ENCODE results near the gene MSRB1. TPM values are rescaled to one million over a fixed set of nuclear protein-coding genes. Genes with fewer than 3 reads are reported as not detected.
A peak's percentile ranks its signal among the peaks of the same experiment; 100 is the strongest.

Gene MSRB1
- total and polyA plus RNA-seq, 2 of the 8 experiments (the other 6 are each of a cell fraction or from before 2014, with no cell fraction given), result 28.2 to 51.4 TPM

DNA sequence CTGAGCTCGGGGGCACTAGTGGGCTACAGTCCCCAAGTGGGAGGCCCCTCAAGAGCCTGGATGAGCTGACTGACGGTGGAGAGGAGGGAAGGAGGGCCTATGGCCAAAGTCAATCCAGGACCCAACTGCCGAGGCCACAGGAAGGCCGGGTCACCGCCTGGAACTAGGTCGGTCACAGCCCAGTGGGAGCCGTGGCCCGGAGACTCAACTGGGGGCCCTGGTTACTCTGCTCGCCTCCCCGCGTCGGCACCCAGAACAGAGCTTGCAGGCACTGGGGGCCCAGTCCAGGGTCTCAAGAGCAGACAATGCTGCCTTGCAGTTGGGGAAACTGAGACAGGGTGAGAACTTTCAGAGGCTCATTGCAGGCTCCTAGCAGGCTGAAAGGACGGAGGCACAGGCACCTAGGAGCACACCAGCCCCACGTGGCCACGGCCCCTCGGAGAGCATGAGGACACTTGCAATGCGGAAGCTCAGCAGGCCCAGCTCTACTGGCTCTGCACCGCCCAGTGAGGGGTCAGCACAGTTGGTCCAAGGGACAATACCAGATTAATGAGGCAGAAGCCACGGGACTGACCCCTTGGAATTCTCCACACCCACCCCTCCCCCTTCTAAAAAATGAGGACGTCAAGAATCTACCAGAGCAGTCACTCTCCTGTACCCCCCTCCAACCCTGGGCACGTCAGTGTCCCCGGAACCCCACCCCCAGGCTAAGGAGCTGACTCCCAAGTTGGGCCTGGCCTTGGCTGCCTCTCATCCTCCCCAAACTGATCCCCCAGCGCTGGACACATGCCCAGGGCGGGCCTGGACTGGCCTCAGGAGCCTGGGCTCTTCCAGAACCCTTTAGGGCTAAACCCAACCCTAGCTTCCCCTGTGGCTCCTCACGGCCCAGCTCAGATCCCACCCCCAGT, 27.0 kb downstream of the MSRB1 start:
- 0 out of 2 replicates have a peak overlapping the region, but pooled peaks have one; percentile 72 for H2BK20ac ChIP-seq (ENCODE audit: low read length)
- 0 out of 2 replicates have a peak overlapping the region, but pooled peaks have one; percentile 60 for H2BK12ac ChIP-seq (ENCODE audit: low read depth, low read length)
- H3K23ac ChIP-seq (ENCODE audit: insufficient read length), result no peak overlapping the region
- no peak overlapping the region for H3K27ac ChIP-seq (ENCODE audit: low read depth, low read length)
- no peak overlapping the region for H3K56ac ChIP-seq (replicated peaks; ENCODE audit: insufficient read length, low read depth, low read length)
- no peak overlapping the region for H2AFZ ChIP-seq (ENCODE audit: low read length)
- no peak overlapping the region for H2BK120ac ChIP-seq (replicated peaks; ENCODE audit: low read depth, low read length)
- no peak overlapping the region for H2AK5ac ChIP-seq (ENCODE audit: low read depth, low read length)
- H3K36me3 ChIP-seq (ENCODE audit: control insufficient read depth in 2 of 4, insufficient read depth in 4 of 4, low read length in 3 of 4), result peaks cover 0 to 7% (median 0%) of the 10 kb centered on the region in 4 experiments; a peak in 1 of 8 replicates
- H3K79me1 ChIP-seq (ENCODE audit: low read depth, low read length), result no peaks in the 10 kb centered on the region
- no peak overlapping the region for H4K5ac ChIP-seq (ENCODE audit: insufficient read length, low read depth, low read length)
- H3K4me3 ChIP-seq (ENCODE audit: extremely low read depth in 1 of 4, insufficient read depth in 2 of 4, low read depth in 3 of 4, low read length in 4 of 4), result no peak overlapping the region
- 0 out of 2 replicates have a peak overlapping the region, but pooled peaks have one; percentile 40 for H2BK15ac ChIP-seq (ENCODE audit: low read length)
- no peak overlapping the region for H2BK5ac ChIP-seq (ENCODE audit: low read depth, low read length)
- H4K20me1 ChIP-seq (replicated peaks in 1 of 2; ENCODE audit: control insufficient read depth in 1 of 2, insufficient read depth in 2 of 2, low read length in 2 of 2), result peaks cover 4 to 9% of the 10 kb centered on the region in 2 experiments
- WGBS, 2 experiments (ENCODE audit: extremely low coverage in 1 of 2, insufficient coverage in 1 of 2, insufficient read length in 1 of 2, insufficient replicate concordance in 2 of 2, low coverage in 1 of 2, low lambda C conversion rate in 2 of 2, missing lambda C conversion rate in 1 of 2), result 73% methylated on average over 23 of the region's 25 CpGs; no CpG with 5 or more reads in 1 of the 2 experiments
- no peak overlapping the region for H4K91ac ChIP-seq (replicated peaks; ENCODE audit: insufficient read length, low read length)
- H3K4me2 ChIP-seq (ENCODE audit: insufficient read depth in 1 of 2, low read depth in 2 of 2, low read length in 2 of 2), result peak overlapping the region in 1 of 2 experiments; percentile 65; a peak in 1 of 4 replicates
- no peak overlapping the region; the same call in 1 of the 2 replicates for H3K18ac ChIP-seq (ENCODE audit: extremely low read depth, low read length)
- DNase-seq (ENCODE audit: low read depth in 1 of 2, low spot score in 2 of 2), result no peak
- no peaks in the 10 kb centered on the region for H3K79me2 ChIP-seq (ENCODE audit: control insufficient read depth in 1 of 2, insufficient read depth in 2 of 2, low read length in 2 of 2)
- no peak overlapping the region for H3K14ac ChIP-seq (ENCODE audit: insufficient read length)
- TF ChIP-seq, protein P1, sequence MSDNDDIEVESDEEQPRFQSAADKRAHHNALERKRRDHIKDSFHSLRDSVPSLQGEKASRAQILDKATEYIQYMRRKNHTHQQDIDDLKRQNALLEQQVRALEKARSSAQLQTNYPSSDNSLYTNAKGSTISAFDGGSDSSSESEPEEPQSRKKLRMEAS (IDR thresholded peaks at IDR 0.05), result peak; percentile 54
- no peak for TF ChIP-seq EGR1 (IDR thresholded peaks at IDR 0.05; ENCODE audit: borderline replicate concordance, low read depth, low read length)
- no peak overlapping the region for H3K9ac ChIP-seq (replicated peaks in 1 of 4; ENCODE audit: extremely low read depth in 1 of 4, low read depth in 3 of 4, low read length in 3 of 4)
- no peaks in the 10 kb centered on the region for H3K9me3 ChIP-seq (ENCODE audit: insufficient read depth in 2 of 2, low read depth in 1 of 2, low read length in 1 of 2)
- H3K4ac ChIP-seq (replicated peaks; ENCODE audit: insufficient read length, low read depth, low read length), result no peak overlapping the region
- ChIA-PET CTCF (ENCODE audit: partially characterized antibody) (interaction anchor here (0.7 to 4.0 kb wide), 11 partner anchors 8 to 148 kb away, joined by 3 to 19 read pairs (median 3); no protein-coding TSS in a partner anchor), POLR2A (ENCODE audit: partially characterized antibody) (interaction anchor here (0.5 to 2.8 kb wide), 8 partner anchors 8 to 89 kb away, joined by 3 to 15 read pairs (median 6); partner anchors contain the start of genes FAHD1, HAGH and RPS2)
- H3K23me2 ChIP-seq (ENCODE audit: low read depth, low read length), result peaks cover 9% of the 10 kb centered on the region; the same call in 1 of the 2 replicates
- peaks cover 0 to 37% (median 23%) of the 10 kb centered on the region in 4 experiments; a peak in 6 of 7 replicates for H3K4me1 ChIP-seq (replicated peaks in 1 of 4; ENCODE audit: control insufficient read depth in 3 of 4, insufficient read depth in 4 of 4, low read length in 3 of 4)
- H4K8ac ChIP-seq (ENCODE audit: extremely low read depth, insufficient read depth, low read length), result no peak overlapping the region
- no peak for FAIRE-seq
- peaks cover 39 to 66% (median 58%) of the 10 kb centered on the region in 4 experiments for H3K27me3 ChIP-seq (replicated peaks in 1 of 4; ENCODE audit: control insufficient read depth in 3 of 4, extremely low read depth in 1 of 4, insufficient read depth in 3 of 4, low read length in 3 of 4)

Measured in H1 (cell line).